GM21825 (cell line): ENCODE measurements around the gene CEP95.
"Not testable (repeated sequence)": the region's sequence is repeated elsewhere in the genome, so short reads cannot be mapped to it uniquely, and the experiment has no call there.

ENCODE experiments used
- ATAC-seq: cut with Tn5 transposase; IDR thresholded peaks from one replicate; pipeline ENCODE4 v1.9.1; 2021; ENCODE audit warnings: mild to moderate bottlenecking, moderate library complexity; ENCODE audit not compliant: unreplicated experiment

The CEP95 gene

GRCh38 chr17:64506576-64507412 lies at the start of gene CEP95:
TSS of gene CEP95 (plus strand) at chr17:64506977. CDS start at chr17:64507098, 121 bp downstream.
- ATAC-seq: peak; percentile 53

DNA sequence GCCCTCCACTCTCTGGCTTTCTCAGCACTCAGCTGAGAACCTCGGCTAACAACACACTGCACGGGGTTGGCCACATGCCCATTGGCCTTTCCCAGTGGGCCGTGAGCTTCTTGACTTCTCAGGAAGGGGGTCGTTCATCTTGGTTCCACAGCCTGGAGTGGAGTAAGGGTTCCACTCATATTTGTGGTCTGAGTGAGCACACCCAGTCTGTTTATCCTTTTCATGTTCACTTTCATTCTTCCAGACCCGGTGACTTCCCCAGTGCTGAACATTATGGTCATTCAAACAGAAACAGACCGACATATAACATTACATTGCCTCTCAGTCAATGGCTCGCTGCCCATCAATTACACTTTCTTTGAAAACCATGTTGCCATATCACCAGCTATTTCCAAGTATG lies 49.6 kb upstream of the CEP95 start:
- ATAC-seq: no peak

- no peak for ATAC-seq
Observed at GRCh38 chr17:64458756-64459155, 48.0 kb upstream of the CEP95 start.

- ATAC-seq: no peak
Observed at GRCh38 chr17:64459284-64459747, 47.5 kb upstream of the CEP95 start.

GRCh38 chr17:64459818-64460217 lies 47.0 kb upstream of the CEP95 start:
- not testable (repeated sequence) for ATAC-seq

GRCh38 chr17:64460955-64461354 lies 45.8 kb upstream of the CEP95 start:
- ATAC-seq: no peak

DNA sequence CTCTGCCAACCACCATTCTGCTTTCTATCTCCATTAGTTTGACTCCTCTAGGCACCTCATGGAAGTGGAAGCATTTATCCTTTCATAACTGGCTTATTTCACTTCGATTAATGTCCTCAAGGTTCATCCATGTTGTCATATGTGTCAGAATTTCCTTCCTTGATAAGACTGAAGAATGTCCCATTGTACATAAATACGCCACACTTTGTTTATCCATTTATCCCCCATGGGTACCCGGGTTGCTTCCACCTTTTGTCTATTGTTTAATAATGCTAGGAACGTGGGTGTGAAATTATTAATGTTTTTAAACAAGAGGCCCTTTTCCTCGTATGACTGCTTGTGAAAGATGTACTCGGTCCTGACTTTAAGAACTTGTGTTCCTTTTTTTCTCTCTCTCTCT lies 45.0 kb upstream of the CEP95 start:
- no peak for ATAC-seq

DNA sequence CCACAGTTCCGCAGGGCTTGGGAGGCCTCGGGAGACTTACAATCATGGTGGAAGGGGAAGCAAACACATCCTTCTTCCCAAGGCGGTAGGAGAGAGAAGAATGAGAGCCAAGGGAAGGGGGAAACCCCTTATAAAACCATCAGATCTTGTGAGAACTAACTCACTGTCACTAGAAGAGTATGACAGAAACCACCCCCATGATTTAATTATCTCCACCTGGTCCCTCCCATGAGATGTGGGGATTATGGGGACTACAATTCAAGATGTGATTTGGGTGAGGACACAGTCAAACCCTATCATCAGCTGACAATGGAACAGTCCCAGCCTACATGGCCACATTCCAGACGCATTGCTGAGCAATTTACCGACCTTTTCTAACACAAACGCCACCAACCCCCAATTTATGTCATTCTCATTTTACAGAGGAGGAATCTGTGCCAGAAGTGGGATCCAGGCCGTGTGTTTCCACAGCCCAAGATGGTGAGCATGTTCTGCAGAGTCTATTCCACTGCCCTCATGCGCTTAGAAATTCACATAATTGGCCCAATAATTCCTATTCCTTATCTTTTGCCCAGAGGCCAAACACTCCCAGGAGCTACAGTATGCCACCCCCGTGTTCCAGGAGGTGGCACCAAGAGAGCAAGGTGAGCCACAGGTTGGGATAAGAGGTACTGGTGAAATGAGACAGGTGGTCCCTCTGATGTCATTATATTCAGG lies 40.6 kb upstream of the CEP95 start:
- ATAC-seq: no peak

DNA sequence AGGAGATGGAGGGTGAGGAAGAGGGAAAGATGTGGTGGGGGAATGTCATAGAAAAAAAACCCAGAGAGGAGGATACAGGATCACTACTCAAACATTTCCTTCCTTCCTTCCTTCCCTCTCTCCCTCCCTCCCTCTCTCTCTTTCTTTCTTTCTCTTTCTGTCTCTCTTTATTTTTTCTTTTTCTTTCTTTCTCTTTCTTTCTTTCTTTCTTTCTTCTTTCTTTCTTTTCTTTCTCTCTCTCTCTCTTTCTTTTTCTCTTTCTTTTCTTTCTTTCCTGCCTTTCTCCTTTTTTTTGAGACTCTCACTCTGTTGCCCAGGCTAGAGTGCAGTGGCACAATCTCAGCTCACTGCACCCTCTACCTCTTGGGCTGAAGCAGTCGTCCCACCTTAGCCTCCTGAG lies 39.9 kb upstream of the CEP95 start:
- not testable (repeated sequence) for ATAC-seq

- ATAC-seq: no peak
Observed at GRCh38 chr17:64470625-64471024, 36.2 kb upstream of the CEP95 start.

GRCh38 chr17:64471440-64471839 lies 35.3 kb upstream of the CEP95 start:
- no peak for ATAC-seq

DNA sequence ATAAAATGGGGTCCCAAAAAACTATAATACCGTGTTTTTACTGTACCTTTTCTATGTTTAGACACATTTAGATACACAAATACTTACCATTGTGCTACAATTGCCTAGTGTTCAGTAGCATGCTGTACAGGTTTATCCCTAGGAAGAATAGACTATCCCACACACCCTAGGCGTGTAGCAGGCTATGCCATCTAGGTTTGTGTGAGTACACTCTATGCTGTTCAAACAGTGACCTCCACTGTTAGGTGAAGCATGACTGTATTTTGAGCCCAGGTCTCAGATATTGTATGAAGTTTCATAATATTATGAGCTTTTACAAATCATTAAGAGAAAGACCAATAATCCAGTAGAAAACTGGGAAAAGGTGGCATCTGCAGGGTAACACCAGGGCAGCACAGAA lies 34.2 kb upstream of the CEP95 start:
- no peak for ATAC-seq

DNA sequence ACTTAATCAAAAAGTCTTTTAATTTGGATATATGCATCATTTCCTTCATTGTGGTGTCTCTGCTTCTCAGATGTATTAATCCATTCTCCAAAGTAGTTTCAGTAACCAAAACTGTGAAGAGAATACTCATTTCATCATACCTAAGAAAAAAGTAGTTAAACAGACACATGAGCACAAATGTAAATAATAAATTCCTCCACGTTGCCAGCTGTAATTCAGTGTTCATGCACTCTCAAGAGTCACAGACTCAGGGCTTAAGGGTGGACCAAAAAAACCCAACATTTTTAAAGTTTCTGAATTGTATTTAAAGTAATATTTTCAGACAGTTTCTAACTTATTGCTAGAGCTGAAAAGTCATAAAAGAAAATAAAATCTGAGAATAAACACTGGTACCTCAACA lies 28.9 kb upstream of the CEP95 start:
- ATAC-seq: no peak

DNA sequence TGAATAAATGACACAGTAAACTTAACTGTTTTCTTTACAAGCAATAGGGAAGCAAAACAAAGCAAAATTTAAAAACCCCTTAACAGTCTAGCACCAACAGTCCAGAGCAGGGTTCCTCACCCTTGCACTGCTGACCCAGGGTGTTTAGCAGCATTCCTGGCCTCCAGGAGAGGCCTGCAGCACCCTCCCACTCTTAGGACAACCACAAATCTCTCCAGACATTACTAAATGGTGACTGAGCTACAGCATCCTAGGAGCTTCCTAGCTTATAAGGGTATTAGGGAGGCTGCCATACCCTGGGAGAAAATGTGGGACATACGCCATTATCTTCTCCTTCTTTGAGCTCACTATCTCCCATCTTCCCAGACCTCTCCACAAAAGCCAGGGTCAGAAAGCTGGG lies 25.8 kb upstream of the CEP95 start:
- ATAC-seq: no peak

DNA sequence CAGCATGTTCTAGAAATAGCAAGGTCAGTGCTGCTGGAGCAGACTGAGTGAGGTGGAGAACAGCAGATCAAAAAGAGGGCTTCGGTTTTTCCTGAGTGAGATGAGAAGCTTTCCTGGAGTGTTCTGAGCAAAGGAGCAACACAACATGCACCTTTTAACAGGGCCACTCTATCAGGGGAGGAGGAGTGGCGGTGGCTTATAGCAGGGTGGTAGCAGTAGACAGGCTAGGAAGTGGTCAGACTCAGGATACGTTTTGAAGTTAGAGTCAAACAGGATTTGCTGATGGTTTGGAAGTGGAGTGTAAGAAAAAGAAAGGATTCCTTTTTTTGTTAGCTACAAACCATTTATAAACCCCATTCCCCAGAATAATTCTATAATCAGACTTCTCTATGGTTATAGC lies 22.4 kb upstream of the CEP95 start:
- no peak for ATAC-seq

- no peak for ATAC-seq
Observed at GRCh38 chr17:64488301-64488700, 18.5 kb upstream of the CEP95 start.

- no peak for ATAC-seq
Observed at GRCh38 chr17:64491034-64491860, 15.5 kb upstream of the CEP95 start.

- no peak for ATAC-seq
Observed at GRCh38 chr17:64491994-64492393, 14.8 kb upstream of the CEP95 start.

GRCh38 chr17:64492481-64493109 lies 14.2 kb upstream of the CEP95 start:
- ATAC-seq: no peak

GRCh38 chr17:64494121-64494520 lies 12.7 kb upstream of the CEP95 start:
- ATAC-seq: no peak

- ATAC-seq: not testable (repeated sequence)
Observed at GRCh38 chr17:64495300-64495699, 11.5 kb upstream of the CEP95 start.
